IPS DF 6.9 (cell line): ENCODE measurements around the gene NT5M.

Source experiments
- DNase-seq: peaks from one replicate; pipeline ENCODE4 v3.0.0-alpha.2; 2013; ENCODE audit warnings: low read depth, low spot score
- H3K27ac ChIP-seq: one replicate; pipeline ENCODE4 v1.5.1; 2013; ENCODE audit warnings: low read length, control low read depth
- H3K27me3 ChIP-seq: 2 replicates; pipeline ENCODE4 v1.6.1; 2013; ENCODE audit warnings: mild to moderate bottlenecking, low read length; ENCODE audit not compliant: control insufficient read depth, insufficient read depth
- H3K36me3 ChIP-seq: 2 replicates; pipeline ENCODE4 v1.6.1; 2013; ENCODE audit warnings: low read length; ENCODE audit not compliant: control insufficient read depth, insufficient read depth
- H3K4me1 ChIP-seq: 2 replicates; pipeline ENCODE4 v1.6.1; 2013; ENCODE audit warnings: low read length; ENCODE audit not compliant: control insufficient read depth, insufficient read depth
- H3K4me3 ChIP-seq: 2 replicates; pipeline ENCODE4 v1.5.1; 2013; ENCODE audit warnings: mild to moderate bottlenecking, low read length
- H3K9me3 ChIP-seq: 2 replicates; pipeline ENCODE4 v1.6.1; 2013; ENCODE audit warnings: low read length, inconsistent platforms; ENCODE audit not compliant: control insufficient read depth, insufficient read depth
- WGBS: extraction: QIAGEN DNeasy Blood & Tissue Kit; methylation state at CpG from one replicate; pipeline ENCODE4 v1.1.7; 2013; ENCODE audit warnings: mixed read lengths, missing lambda C conversion rate; ENCODE audit not compliant: insufficient read length, insufficient coverage; 5-methylcytosine and 5-hydroxymethylcytosine counted together

The NT5M gene

DNA sequence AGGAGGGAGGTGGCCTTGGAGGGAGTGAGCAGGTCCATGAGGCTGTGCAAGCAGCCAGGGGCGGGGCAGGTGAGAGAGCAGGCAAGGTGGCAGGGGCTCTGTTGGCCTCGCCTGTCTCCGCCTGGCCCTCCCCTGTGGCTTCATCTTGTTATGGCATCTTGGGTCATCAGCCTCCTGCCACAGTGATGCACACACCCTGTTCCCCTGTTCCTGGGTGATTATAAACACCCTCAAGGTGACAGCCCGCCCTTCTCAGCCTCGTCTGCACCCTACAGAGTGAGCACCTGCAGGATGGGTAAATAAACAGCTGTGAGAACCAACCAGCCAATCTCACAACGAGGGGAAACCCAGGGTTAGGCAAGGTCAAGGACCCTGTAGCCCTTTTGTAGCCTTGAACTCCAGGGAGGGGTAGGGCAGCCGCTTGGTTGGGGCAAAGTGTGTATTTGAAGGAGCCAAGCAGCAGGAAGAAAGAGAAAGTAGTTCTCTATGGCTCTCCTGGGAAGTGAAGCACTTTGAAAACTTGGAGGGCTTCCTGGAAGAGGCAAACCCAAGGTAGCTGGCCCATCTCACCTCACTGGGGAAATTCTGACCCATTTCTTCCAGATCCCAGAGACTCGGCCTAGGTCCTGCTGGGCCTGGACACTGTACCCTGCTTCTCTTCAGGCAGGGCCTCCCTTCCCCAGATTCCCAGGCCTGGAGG, 60.6 kb downstream of the NT5M start:
- DNase-seq = no peak
- no peaks in the 10 kb centered on the region for H3K27me3 ChIP-seq
- no peaks in the 10 kb centered on the region for H3K9me3 ChIP-seq
- no CpG with 5 or more reads among the region's 8 CpGs for WGBS
- no peaks in the 10 kb centered on the region for H3K4me1 ChIP-seq
- no peak overlapping the region for H3K4me3 ChIP-seq
- H3K36me3 ChIP-seq = no peaks in the 10 kb centered on the region
- H3K27ac ChIP-seq = no peak overlapping the region

DNA sequence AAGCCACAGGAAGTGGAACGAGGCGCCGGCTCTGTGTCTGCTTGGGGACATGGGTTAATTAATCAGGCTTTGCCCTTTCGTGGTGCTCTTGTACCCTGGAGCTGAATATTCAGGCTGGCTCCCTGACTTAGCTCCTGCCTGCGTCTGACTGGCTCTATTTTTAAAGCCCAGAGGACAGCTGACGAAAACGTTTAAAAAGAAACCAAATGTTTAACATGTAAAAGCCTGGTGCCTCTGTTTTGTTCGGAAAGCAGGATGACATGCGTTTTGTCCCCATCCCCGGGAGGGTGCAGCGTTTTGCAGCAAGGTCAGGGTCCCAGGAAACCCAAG, 61.1 kb downstream of the NT5M start:
- no CpG with 5 or more reads among the region's 11 CpGs for WGBS
- no peak for DNase-seq
- no peaks in the 10 kb centered on the region for H3K27me3 ChIP-seq
- H3K4me1 ChIP-seq = no peaks in the 10 kb centered on the region
- H3K36me3 ChIP-seq = no peaks in the 10 kb centered on the region
- no peaks in the 10 kb centered on the region for H3K9me3 ChIP-seq
- H3K4me3 ChIP-seq = no peak overlapping the region
- H3K27ac ChIP-seq = no peak overlapping the region

DNA sequence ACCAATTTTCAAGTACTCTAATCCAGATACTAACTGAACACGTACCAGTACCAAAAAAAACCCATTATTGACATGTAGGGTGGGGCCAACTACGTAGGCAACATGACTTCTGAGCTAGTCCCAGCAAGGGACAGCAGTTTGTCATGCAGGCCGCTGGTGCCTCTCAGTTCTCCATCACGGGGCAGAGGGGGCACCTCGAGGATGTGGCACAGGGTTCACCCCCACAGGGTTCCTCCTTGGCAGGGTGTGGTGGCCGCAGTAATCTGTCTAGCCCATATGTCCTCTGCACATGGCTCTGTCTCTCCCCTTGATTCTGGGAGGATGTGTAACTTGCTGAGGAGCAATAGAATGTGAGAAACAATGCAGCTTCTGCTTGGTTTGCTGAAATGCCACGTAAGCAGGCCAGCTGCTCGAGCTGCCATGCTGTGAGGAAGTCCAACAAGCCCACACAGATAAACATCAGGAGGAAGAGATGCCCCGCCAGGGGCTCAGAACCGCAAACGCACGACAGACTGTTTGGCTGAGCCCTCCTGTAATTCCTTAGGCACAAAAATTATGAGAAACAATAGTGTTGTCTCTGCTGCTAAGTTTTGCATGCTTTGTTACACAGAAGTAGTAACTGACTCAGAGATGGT, 62.4 kb downstream of the NT5M start:
- Histone ChIP-seq H3K4me1 (no peaks in the 10 kb centered on the region), H3K36me3 (no peaks in the 10 kb centered on the region), H3K4me3 (no peak overlapping the region), H3K9me3 (no peaks in the 10 kb centered on the region), H3K27ac (no peak overlapping the region), H3K27me3 (no peaks in the 10 kb centered on the region)
- WGBS = no CpG with 5 or more reads among the region's 12 CpGs
- no peak for DNase-seq

DNA sequence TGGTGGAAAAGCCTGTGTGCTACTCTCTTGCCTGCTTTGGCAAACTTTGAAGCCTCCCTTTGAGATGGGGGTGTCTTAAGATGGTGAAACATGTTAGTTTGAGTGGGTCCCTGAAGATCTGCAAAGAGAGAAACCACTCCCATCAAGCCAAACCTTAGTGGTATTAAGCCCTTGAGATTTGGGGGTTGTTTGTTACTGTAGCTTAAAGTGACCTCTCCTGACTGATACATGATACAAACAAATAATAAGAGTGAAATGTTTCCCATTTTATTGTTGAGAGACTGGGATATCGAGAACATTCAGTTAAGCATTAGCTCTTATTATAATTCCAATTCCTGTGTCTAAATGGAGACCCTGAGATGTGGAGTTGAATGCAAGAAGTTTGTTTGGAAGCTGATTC, 63.1 kb downstream of the NT5M start:
- no peaks in the 10 kb centered on the region for H3K27me3 ChIP-seq
- no peaks in the 10 kb centered on the region for H3K9me3 ChIP-seq
- H3K4me3 ChIP-seq = no peak overlapping the region
- H3K36me3 ChIP-seq = no peaks in the 10 kb centered on the region
- H3K27ac ChIP-seq = no peak overlapping the region
- H3K4me1 ChIP-seq = no peaks in the 10 kb centered on the region
- WGBS = no CpG with 5 or more reads among the region's 1 CpG
- no peak for DNase-seq

DNA sequence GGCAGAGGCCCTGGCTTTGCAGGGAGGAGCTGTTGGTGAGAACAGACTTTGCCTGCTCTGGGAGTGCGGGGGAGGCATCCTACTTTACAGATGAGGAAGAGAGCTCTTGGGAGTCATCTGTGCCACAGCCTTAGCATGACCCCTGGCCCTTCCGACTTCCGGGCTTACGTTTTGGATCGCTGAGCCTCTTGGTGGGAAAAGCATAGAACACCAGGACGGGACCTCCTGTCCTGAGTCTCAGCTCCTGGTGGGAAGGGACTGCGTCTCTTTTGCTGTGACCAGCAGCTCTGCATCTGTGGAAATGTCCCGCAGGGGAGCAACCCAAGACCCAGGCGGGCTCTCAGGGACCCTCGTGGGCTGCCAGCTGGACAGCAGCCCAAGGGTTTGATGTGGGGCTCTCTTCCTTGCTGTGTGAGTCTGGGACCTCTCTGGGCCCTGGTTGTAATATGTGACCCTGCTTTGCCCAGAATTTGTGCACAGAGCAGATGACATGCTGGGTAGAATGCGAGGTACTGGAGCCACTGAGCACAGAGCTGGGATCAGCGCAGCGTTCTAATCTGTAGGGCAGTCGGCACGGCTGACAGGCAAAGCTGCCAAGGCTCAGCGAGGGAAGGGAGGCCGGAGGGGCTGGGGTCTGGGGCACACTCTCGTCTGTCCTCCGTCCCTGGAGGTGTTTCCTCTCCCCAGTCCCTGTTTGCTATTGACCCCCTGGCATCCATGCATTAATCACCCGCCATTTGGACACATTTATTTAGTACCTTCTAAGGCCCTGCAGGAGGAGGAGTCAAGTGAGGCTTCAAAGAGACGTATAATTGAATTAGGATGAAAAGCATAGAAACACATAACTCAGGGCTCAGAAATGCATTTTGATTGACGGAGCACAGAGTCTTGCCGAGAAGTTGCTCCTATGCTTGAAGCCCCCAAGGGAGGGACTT, 64.0 kb downstream of the NT5M start:
- H3K4me3 ChIP-seq = no peak overlapping the region
- no peaks in the 10 kb centered on the region for H3K27me3 ChIP-seq
- H3K36me3 ChIP-seq = no peaks in the 10 kb centered on the region
- DNase-seq = no peak
- H3K9me3 ChIP-seq = no peaks in the 10 kb centered on the region
- no peaks in the 10 kb centered on the region for H3K4me1 ChIP-seq
- H3K27ac ChIP-seq = no peak overlapping the region
- no CpG with 5 or more reads among the region's 23 CpGs for whole genome bisulfite sequencing

DNA sequence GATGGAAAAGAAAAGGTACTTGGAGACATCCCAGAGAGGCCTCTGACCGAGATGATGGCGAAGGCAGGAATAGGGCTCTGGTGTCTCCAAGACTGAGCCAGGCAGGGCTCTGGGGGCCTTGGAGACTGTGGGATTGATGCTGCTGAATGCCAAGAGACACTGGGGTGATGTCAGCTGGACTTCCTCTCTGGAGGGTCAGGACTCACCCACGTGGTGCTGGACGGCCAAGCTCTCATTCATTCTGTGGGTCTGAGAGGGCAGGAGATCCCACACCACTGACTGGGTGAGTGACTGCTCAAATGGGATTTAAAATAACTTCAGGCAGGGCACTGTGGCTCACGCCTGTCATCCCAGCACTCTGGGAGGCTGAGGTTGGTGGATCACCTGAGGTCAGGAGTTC, 64.8 kb downstream of the NT5M start:
- Histone ChIP-seq H3K4me1 (no peaks in the 10 kb centered on the region), H3K36me3 (no peaks in the 10 kb centered on the region), H3K9me3 (no peaks in the 10 kb centered on the region), H3K27ac (no peak overlapping the region), H3K4me3 (no peak overlapping the region), H3K27me3 (no peaks in the 10 kb centered on the region)
- no peak for DNase-seq
- WGBS = no CpG with 5 or more reads among the region's 5 CpGs

DNA sequence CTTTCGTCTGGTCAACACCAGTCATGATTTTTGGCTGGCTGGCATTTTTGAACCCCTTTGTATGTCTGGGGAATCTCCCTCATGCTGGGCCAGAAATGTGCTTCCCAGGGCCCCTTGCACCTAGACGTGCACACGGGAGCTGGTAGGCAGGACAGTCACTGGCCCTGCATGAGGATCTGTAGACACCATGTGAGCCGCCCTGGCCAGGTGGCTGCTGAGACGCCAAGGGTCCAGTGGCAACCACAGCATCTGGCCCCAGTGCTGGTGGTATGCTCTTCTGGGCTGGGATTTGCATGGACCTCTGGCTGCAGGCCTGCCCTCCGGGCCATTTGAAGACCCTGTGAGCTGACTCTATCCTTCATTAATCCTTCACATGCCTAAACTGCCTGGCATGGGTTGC, 67.5 kb downstream of the NT5M start:
- no peak for DNase-seq
- Histone ChIP-seq H3K36me3 (no peaks in the 10 kb centered on the region), H3K4me1 (no peaks in the 10 kb centered on the region), H3K4me3 (no peak overlapping the region), H3K9me3 (no peaks in the 10 kb centered on the region), H3K27ac (no peak overlapping the region), H3K27me3 (no peaks in the 10 kb centered on the region)
- WGBS = no CpG with 5 or more reads among the region's 6 CpGs

DNA sequence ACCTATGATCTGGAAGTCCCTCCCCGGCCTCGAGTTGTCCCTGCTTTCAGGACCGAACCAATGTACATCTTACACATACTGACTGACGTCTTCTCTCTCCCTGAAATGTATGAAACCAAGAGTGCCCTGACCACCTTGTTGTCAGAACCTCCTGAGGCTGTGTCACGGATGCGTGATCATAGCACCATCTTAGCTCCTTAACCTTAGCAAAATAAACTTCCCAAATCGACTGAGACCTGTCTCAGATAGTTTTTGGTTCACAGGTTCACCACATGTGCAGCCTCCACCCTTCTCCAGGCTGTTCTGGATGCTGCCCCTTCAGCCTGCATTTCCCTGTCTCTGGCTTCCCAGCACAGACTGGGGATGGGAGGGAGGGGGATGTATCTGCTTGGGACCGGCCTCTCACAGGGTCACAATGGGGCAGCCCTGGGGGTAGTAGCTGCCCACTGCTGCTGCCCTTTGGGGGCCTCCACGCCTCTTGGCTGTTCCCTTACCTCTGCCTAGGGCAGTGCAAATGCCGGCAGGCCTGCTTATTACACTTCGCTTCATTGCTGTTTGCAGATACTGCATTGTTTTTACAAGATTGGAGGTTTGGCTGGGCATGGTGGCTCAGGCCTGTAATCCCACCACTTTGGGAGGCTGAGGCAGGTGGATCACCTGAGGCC, 69.8 kb downstream of the NT5M start:
- Histone ChIP-seq H3K36me3 (no peaks in the 10 kb centered on the region), H3K27ac (no peak overlapping the region), H3K9me3 (no peaks in the 10 kb centered on the region), H3K4me3 (no peak overlapping the region; the same call in 1 of the 2 replicates), H3K4me1 (no peaks in the 10 kb centered on the region), H3K27me3 (no peaks in the 10 kb centered on the region)
- WGBS = no CpG with 5 or more reads among the region's 11 CpGs
- no peak for DNase-seq

DNA sequence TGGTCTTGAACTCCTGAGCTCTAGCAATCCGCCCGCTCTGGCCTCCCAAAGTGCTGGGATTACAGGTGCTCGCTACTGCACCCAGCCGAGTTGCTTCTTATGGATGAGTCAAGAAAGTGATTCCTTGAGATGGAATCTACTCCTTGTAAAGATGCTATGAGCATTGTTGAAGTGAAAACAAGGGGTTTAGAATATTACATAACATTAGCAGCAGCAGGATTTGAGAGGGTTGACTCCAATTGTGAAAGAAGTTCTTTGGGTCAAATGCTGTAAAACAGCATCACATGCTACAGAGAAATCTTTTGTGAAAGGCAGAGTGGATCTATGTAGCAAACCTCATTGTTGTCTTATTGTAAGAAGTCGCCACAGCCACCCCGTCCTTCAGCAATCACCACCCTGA, 72.7 kb downstream of the NT5M start:
- Histone ChIP-seq H3K27me3 (no peaks in the 10 kb centered on the region), H3K36me3 (no peaks in the 10 kb centered on the region), H3K4me1 (no peaks in the 10 kb centered on the region), H3K9me3 (no peaks in the 10 kb centered on the region), H3K27ac (no peak overlapping the region), H3K4me3 (no peak overlapping the region)
- DNase-seq = no peak
- WGBS = no CpG with 5 or more reads among the region's 6 CpGs

DNA sequence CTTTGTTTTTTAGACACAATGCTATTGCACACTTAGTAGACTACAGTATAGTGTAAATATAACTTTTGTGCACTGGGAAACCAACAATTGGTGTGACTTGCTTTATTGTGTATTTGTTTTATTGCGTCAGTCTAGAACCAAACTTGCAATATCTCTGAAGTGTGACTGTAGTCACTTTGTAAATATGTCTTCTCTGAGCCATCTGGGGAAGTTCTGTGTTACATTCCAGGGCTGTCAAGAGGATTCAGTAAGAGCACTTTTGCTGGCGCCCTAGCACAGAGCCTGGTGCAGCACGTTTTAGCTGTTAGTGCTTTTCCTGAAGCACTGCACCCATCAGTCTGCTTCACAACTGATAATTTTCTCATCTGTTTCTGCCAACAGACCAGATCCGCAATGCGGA, 73.2 kb downstream of the NT5M start:
- no CpG with 5 or more reads among the region's 5 CpGs for WGBS
- H3K27me3 ChIP-seq = no peaks in the 10 kb centered on the region
- H3K36me3 ChIP-seq = no peaks in the 10 kb centered on the region
- no peak for DNase-seq
- no peaks in the 10 kb centered on the region for H3K9me3 ChIP-seq
- H3K4me3 ChIP-seq = no peak overlapping the region
- H3K27ac ChIP-seq = no peak overlapping the region
- no peaks in the 10 kb centered on the region for H3K4me1 ChIP-seq
